HTR-8/SVneo (cell line): Measurements from ENCODE around the gene RASL10A.
A peak's percentile ranks its signal among the peaks of the same experiment; 100 is the strongest.
"Not testable (repeated sequence)": the region's sequence is repeated elsewhere in the genome, so short reads cannot be mapped to it uniquely, and the experiment has no call there.

Experiments used
- DNase-seq: peaks from one replicate; pipeline ENCODE4 v3.0.0; 2011; ENCODE audit warnings: low spot score, mixed read lengths; ENCODE audit not compliant: insufficient read length
- FAIRE-seq: peaks from 2 replicates; lab custom pipeline; 2011; peaks lifted over from hg19 to GRCh38; lab: Jason Lieb, UNC

Gene RASL10A

GRCh38 chr22:29315286-29316140, at the start of gene RASL10A:
Gene RASL10A, minus strand, starts transcription at chr22:29315697. Its CDS starts 451 bp downstream, at chr22:29315246.
- FAIRE-seq (no peak), DNase-seq (no peak)

DNA sequence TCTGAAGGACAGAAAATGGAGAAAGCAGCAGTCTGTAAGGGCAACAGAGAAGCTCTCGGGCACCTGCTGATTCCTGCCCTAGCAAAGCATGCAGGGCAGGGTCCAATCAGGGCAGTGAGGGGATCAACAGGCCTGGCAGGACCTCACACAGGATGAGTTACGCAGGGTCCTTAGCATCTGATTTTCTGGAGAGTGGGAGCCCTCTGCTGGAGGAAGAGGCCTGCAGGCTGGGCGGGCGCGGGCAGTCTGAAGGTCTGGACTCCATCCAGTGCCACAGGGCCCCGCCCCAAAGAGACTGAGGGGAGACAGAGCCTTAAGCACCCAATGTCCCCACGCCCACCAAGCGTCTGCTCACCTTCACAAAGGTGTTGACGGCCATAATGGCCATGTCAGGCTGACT, 44.0 kb upstream of the RASL10A start:
- no peak for FAIRE-seq
- DNase-seq: peak; percentile 57

DNA sequence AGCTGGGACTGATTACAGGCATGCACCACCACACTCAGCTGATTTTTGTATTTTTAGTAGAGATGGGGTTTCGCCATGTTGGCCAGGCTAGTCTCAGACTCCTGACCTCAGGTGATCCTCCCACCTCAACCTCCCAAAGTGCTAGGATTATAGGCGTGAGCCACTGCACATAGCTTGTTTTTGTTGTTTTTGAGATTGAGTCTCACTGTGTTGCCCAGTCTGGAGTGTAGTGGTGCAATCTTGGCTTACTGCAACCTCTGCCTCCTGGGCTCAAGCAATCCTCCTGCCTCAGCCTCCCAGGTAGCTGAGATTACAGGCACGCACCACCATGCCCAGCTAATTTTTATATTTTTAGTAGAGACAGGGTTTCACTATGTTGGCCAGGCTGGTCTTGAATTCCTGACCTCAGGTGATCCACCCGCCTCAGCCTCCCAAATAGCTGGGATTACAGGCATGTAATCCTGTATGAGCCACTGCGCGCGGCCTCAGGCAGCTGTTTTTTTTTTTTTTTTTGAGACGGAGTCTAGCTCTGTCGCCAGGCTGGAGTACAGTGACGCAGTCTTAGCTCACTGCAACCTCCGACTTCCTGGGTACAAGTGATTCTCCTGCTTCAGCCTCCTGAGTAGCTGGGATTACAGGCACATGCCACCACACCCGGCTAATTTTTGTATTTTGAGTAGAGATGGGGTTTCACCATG, 41.8 kb upstream of the RASL10A start:
- DNase-seq, FAIRE-seq: not testable (repeated sequence)

GRCh38 chr22:29353860-29354259, 38.4 kb upstream of the RASL10A start:
- DNase-seq: no peak
- no peak for FAIRE-seq

DNA sequence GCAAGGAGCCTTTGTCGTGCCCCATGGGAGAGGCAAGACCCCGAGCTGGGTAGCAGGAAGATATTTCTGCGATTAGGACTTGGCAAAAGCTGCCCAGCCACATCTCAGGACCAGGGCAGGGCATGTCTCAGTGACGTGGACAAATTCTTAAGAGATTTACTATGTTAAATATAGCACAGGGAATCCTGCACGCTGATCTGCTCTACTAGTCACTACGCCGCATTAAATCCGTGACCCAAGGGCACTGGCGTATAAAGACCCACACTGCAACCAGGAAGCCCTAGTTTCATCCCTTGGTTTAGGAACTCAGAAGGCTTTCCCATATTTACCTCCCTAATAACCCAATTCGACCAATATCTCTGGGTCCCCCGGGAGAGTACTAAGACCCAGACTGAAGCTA, 37.8 kb upstream of the RASL10A start:
- FAIRE-seq (no peak), DNase-seq (no peak)

GRCh38 chr22:29352778-29353177, 37.3 kb upstream of the RASL10A start:
- DNase-seq (no peak), FAIRE-seq (no peak)

- DNase-seq (no peak), FAIRE-seq (no peak)
Observed at GRCh38 chr22:29351891-29352290, 36.4 kb upstream of the RASL10A start.

- FAIRE-seq (no peak), DNase-seq (no peak)
Observed at GRCh38 chr22:29351042-29351441, 35.5 kb upstream of the RASL10A start.

DNA sequence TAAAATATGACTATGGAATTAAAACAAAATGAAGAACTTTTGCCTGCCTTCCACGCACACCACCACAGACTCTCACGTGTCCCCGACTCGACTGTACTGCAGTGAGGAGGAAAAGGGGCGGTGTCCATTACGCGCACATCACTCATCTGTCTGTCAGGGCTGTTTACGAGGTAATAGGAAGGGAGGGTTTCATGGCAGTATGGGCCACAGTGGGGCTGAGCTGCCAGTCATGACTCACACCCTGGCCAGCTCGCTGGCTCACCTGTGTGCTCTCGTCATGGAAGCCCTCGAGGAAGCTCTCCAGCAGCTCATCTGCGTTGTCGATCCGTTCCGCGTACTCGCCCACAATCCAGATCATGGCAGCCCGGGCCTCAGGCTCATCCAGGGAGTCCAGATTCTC, 33.5 kb upstream of the RASL10A start:
- FAIRE-seq: no peak

GRCh38 chr22:29348041-29348440, 32.5 kb upstream of the RASL10A start:
- no peak for FAIRE-seq
- no peak for DNase-seq

More for the DNA sequence above, 33.5 kb upstream of the RASL10A start:
- DNase-seq: no peak

DNA sequence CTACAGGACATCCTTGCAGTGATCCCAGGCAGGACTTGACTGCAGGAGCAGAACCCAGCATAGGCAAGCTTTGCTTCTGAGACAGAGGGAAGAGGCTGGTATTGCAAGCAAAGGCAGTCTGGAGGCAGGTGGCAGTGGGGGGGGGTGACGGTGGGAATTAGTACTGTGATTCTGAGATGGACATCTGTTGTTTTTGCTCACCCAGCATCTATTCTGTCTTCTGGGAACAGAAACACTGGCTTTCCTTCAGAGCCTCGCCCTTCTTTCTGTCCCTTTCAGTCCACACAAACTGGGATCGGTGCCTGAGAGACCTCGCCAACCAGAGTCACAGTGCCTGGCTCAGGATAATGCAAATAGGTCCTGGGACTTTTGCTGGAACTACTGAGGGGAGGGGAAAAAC, 31.2 kb upstream of the RASL10A start:
- FAIRE-seq: no peak
- DNase-seq: no peak

- FAIRE-seq (no peak), DNase-seq (no peak)
Observed at GRCh38 chr22:29345932-29346331, 30.4 kb upstream of the RASL10A start.

- FAIRE-seq, DNase-seq: not testable (repeated sequence)
Observed at GRCh38 chr22:29344889-29345288, 29.4 kb upstream of the RASL10A start.

- DNase-seq (peak; percentile 83), FAIRE-seq (peak; percentile 49)
Observed at GRCh38 chr22:29344137-29344536, 28.6 kb upstream of the RASL10A start.

GRCh38 chr22:29343313-29343805, 27.9 kb upstream of the RASL10A start:
- FAIRE-seq: no peak
- no peak for DNase-seq

DNA sequence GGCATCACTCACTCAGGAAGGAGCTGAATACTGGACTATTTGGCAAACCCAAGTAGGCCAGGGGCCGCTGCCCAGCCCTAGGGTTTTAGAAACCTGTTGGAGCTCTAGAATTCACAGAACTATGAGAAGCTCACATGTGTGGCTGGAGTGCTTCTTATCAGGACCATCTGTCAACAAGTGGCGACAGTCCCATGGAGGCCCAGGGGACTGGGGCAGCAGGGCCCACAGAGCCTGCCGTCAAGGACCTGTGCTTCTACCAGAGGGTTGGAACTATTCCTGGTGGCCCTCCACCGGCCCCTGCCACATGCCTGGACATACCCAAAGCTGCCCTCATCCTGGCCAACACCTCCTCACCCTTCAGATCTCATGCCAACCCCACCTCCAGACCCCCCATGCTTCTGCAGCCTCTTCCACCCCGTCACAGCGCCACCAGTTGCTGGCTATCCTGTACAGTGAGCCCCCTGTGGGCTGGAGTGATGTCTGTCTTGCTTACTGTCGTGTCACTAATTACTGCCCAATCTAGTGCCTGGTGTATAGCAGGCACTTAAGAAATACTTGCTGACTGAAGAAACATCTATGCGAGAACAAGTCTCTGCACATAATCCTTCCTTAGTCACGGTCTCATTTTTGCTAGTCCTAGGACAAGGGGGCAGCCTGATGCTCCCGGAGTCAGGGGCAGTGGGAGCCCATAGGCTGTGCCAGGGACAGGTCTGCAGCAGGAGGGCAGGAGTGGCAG, 27.2 kb upstream of the RASL10A start:
- FAIRE-seq (no peak), DNase-seq (no peak)

DNA sequence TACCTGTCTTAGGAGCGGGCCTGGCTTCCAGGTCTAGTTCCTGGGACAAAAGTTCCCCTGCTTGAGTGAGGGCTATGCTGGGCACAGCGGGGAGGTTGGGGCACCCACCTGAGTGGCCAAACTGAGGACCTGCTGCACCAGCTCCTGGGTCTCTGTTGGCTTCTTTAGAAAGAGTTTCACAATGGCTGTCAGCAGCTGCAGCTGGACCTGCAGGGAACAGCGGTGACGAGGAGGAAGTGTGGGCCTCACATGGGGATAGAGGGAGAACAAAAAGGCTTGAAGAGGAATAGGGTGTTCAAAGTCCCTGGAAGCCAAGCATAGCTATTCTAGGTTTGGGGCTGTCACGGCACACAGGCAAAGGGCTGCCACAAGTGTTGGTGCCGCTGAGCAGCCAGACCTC, 26.7 kb upstream of the RASL10A start:
- DNase-seq (no peak), FAIRE-seq (no peak)

DNA sequence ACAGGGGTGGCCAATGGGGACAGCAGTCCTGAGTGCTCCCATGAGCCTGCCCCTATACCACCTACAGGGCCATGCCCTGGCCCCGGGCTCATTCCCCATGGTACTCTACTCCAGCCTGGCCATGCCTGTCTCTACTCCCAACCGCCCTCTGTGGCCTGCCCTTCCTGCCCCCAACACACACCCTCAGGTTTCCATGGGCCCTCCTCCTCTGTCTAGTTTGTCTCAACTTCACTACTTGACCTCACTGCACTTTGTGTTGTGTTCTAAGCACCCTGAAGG, 26.3 kb upstream of the RASL10A start:
- FAIRE-seq (no peak), DNase-seq (no peak)

GRCh38 chr22:29341056-29341848, 25.8 kb upstream of the RASL10A start:
- no peak for DNase-seq

GRCh38 chr22:29340566-29340965, 25.1 kb upstream of the RASL10A start:
- DNase-seq (no peak), FAIRE-seq (no peak)

More at GRCh38 chr22:29341056-29341848, 25.8 kb upstream of the RASL10A start:
- no peak for FAIRE-seq
